Esophagus squamous epithelium (tissue), 5 donors: ENCODE results near the gene ZFR2. TPM values are rescaled to one million over a fixed set of nuclear protein-coding genes. Genes with fewer than 3 reads are reported as not detected.
"Not testable (repeated sequence)": the region's sequence is repeated elsewhere in the genome, so short reads cannot be mapped to it uniquely, and the experiment has no call there.

Experiments
- DNase-seq: peaks from one replicate; lab custom pipeline; 2025; lab: John Stamatoyannopoulos, UW
- H3K27ac ChIP-seq, 4 donors: fragments of 200-600 bp; sonication (generic); one replicate each; pipeline ENCODE4 v1.5.1; 2016 to 2019; ENCODE audit warnings: mild to moderate bottlenecking in 1 of 4
- H3K27me3 ChIP-seq, 4 donors: fragments of 200-600 bp; sonication (generic); 1 replicate in 3 of 4; 2 replicates in 1 of 4; pipeline versions ENCODE4 v1.5.1 to v1.6.0; 2017 to 2021; ENCODE audit warnings: antibody characterized with exemption in 1 of 4
- H3K36me3 ChIP-seq, 3 donors: fragments of 200-600 bp; sonication (generic); one replicate each; pipeline ENCODE4 v1.5.1; 2016 to 2019
- H3K4me1 ChIP-seq, 3 donors: fragments of 200-600 bp; sonication (generic); one replicate each; pipeline ENCODE4 v1.5.1; 2017 to 2019
- H3K4me3 ChIP-seq, 4 donors: fragments of 200-600 bp; sonication (generic); 1 replicate in 3 of 4; 2 replicates in 1 of 4; pipeline ENCODE4 v1.5.1; 2016 to 2019; ENCODE audit warnings: mild to moderate bottlenecking in 2 of 4, moderate library complexity in 1 of 4
- H3K9me3 ChIP-seq, 3 donors: fragments of 200-600 bp; sonication (generic); one replicate each; pipeline ENCODE4 v1.5.1; 2016 to 2019
- POLR2A ChIP-seq, 4 donors: fragments of 450-650 bp; IDR thresholded peaks; one replicate each; pipeline ENCODE4 v1.6.1; 2017; ENCODE audit warnings: antibody characterized with exemption in 4 of 4, mild to moderate bottlenecking in 4 of 4, moderate library complexity in 3 of 4
- WGBS, 2 donors: methylation state at CpG; one replicate each; pipeline ENCODE4 v1.1.5; 2018; 5-methylcytosine and 5-hydroxymethylcytosine counted together
- intact Hi-C: fragments of 100-400 bp; cut with DNase I; formaldehyde crosslinking; loops from one replicate; pipeline ENCODE4 v1.15.0; 2022
- total RNA-seq, 4 donors: library from RNA; depleted of rRNA; stranded (reverse); fragments of >200 nt; gene quantifications; one replicate each; pipeline ENCODE4 v1.1.0, GENCODE V29; 2016
- TF ChIP-seq, protein P1 (sequence below), 6 experiments: fragments of 450-650 bp in 4 of 6; fragments of 200-600 bp in 2 of 6; sonication (generic) in 2 of 6; IDR thresholded peaks; one replicate each; pipeline ENCODE4 v1.5.1; 2016 to 2019; ENCODE audit warnings: antibody characterized with exemption in 6 of 6, mild to moderate bottlenecking in 4 of 6, moderate library complexity in 4 of 6
- donor health status: DM: yes; HTN: yes; CAD: no.

The ZFR2 gene
- total RNA-seq, 4 donors from 2014 or later, result not detected

- TF ChIP-seq POLR2A (IDR thresholded peaks at IDR 0.05), result no peak
- TF ChIP-seq, protein P1, sequence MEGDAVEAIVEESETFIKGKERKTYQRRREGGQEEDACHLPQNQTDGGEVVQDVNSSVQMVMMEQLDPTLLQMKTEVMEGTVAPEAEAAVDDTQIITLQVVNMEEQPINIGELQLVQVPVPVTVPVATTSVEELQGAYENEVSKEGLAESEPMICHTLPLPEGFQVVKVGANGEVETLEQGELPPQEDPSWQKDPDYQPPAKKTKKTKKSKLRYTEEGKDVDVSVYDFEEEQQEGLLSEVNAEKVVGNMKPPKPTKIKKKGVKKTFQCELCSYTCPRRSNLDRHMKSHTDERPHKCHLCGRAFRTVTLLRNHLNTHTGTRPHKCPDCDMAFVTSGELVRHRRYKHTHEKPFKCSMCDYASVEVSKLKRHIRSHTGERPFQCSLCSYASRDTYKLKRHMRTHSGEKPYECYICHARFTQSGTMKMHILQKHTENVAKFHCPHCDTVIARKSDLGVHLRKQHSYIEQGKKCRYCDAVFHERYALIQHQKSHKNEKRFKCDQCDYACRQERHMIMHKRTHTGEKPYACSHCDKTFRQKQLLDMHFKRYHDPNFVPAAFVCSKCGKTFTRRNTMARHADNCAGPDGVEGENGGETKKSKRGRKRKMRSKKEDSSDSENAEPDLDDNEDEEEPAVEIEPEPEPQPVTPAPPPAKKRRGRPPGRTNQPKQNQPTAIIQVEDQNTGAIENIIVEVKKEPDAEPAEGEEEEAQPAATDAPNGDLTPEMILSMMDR (IDR thresholded peaks at IDR 0.05), result no peak
- DNase-seq, result no peak
- intact Hi-C loops, result no loop called here
- H3K36me3 ChIP-seq, result no peaks in the 10 kb centered on the region
- no peak overlapping the region for H3K4me3 ChIP-seq
- 90% methylated on average over 2 of the region's 19 CpGs; no CpG with 5 or more reads in 1 of the 2 donors for WGBS, 2 donors
- no peak overlapping the region for H3K27ac ChIP-seq
- peaks cover 0 to 19% (median 0%) of the 10 kb centered on the region in 4 donors for H3K27me3 ChIP-seq
- peaks cover 0 to 11% (median 0%) of the 10 kb centered on the region in 3 donors for H3K4me1 ChIP-seq
- no peaks in the 10 kb centered on the region for H3K9me3 ChIP-seq
These were observed 48.8 kb downstream of the ZFR2 start for GRCh38 chr19:3819989-3820388.

DNA sequence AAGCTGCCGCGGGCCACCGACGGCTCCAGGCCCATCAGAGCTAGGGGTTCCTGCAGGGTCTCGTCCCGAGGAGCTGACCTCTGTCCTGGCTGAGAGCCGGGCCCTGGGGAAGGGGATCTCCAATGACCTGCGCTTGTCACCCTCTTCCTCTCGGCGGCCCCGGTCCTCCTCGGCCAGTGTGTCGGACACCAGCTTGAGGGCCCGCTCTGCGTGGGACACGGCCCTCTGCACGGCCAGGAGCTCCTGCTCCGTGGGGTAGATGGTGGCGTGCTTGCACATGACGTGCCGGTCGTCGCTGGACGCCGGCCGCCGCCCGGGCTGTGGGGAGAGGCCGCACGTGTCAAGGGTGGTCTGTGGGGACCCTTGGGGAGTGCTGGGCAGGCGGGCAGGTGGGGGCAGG, 49.9 kb downstream of the ZFR2 start:
- H3K36me3 ChIP-seq, result no peaks in the 10 kb centered on the region
- H3K9me3 ChIP-seq, result no peaks in the 10 kb centered on the region
- H3K27me3 ChIP-seq, result peaks cover 0 to 19% (median 0%) of the 10 kb centered on the region in 4 donors
- no peak for DNase-seq
- 8% methylated on average over 4 of the region's 31 CpGs; no CpG with 5 or more reads in 1 of the 2 donors for WGBS, 2 donors
- no peak overlapping the region for H3K27ac ChIP-seq
- H3K4me3 ChIP-seq, result no peak overlapping the region
- H3K4me1 ChIP-seq, result peaks cover 0 to 11% (median 0%) of the 10 kb centered on the region in 3 donors
- TF ChIP-seq, protein P1 (IDR thresholded peaks at IDR 0.05), result no peak
- TF ChIP-seq POLR2A (IDR thresholded peaks at IDR 0.05), result no peak
- intact Hi-C loops, result no loop called here

GRCh38 chr19:3818466-3818865, 50.4 kb downstream of the ZFR2 start:
- Histone ChIP-seq H3K27me3 (peaks cover 0 to 17% (median 0%) of the 10 kb centered on the region in 4 donors), H3K4me3 (no peak overlapping the region), H3K36me3 (no peaks in the 10 kb centered on the region), H3K4me1 (peaks cover 0 to 14% (median 0%) of the 10 kb centered on the region in 3 donors), H3K27ac (no peak overlapping the region), H3K9me3 (no peaks in the 10 kb centered on the region)
- no peak for DNase-seq
- intact Hi-C loops, result no loop called here
- 8 to 21% methylated on average over 9 to 11 of the region's 11 CpGs for WGBS, 2 donors
- TF ChIP-seq, protein P1 (IDR thresholded peaks at IDR 0.05), result no peak

DNA sequence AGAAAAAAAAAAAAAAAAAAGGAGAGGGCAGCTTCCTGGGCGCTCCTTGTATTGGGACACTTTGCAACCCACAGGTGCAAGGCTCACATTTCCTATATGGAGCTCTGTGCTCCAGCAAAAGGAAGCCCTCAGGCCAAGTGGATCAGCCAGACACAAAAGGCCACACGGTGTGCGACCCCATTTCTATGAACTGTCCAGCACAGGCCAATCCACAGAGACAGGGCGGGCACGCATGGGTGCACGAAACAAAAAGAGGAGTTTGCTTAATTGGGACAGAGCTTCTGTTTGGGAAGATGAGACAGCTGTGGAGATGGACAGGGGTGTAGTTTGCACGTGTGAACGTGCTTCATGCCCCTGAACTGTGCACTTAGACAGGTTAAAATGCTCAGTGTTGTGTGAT, 51.1 kb downstream of the ZFR2 start:
- WGBS, 2 donors, result 74 to 83% methylated on average over 8 of the region's 8 CpGs
- TF ChIP-seq, protein P1 (IDR thresholded peaks at IDR 0.05), result no peak
- TF ChIP-seq POLR2A (IDR thresholded peaks at IDR 0.05), result no peak
- no peak overlapping the region for H3K27ac ChIP-seq
- peaks cover 0 to 21% (median 4%) of the 10 kb centered on the region in 3 donors for H3K4me1 ChIP-seq
- no peak for DNase-seq
- H3K27me3 ChIP-seq, result peaks cover 0 to 10% (median 0%) of the 10 kb centered on the region in 4 donors
- H3K36me3 ChIP-seq, result no peaks in the 10 kb centered on the region
- no peak overlapping the region for H3K4me3 ChIP-seq
- H3K9me3 ChIP-seq, result no peaks in the 10 kb centered on the region
- intact Hi-C loops, result no loop called here

DNA sequence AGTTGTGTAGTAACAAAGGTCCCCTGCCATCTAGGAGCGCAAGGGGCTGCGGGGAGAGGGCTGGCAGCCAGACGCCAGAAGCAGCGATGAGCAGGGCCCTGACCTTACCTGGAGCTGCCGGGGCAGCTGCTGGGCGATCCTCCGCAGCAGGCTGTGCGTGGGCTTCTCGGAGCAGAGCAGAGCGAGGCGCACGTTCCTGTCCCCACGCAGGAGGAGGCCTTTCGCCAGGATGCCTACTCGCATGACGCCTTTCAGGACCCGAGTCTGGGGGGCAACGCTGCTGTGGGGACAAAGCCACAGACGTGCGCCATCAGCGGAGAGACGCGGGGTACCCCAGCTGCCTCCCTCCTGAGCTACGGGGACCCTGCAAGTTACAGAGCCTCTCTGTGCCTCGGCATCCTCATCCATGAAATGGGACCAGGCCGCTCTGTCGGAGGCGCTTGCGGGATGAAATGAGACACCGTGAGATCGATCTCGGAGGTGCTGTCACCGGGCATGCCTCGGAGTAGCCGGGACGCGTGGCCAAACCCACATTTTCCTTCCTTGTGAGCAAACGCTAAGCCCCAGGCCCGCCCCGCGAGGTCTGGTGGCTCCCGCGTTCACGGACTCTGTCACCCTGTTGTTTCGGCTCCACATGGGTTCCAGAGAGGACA, 52.1 kb downstream of the ZFR2 start:
- TF ChIP-seq POLR2A (IDR thresholded peaks at IDR 0.05), result no peak
- TF ChIP-seq, protein P1 (IDR thresholded peaks at IDR 0.05), result no peak
- Histone ChIP-seq H3K4me1 (peaks cover 0 to 25% (median 4%) of the 10 kb centered on the region in 3 donors), H3K4me3 (no peak overlapping the region), H3K27me3 (no peaks in the 10 kb centered on the region), H3K9me3 (no peaks in the 10 kb centered on the region), H3K36me3 (no peaks in the 10 kb centered on the region), H3K27ac (no peak overlapping the region)
- intact Hi-C loops, result no loop called here
- 75 to 93% methylated on average over 2 to 20 of the region's 45 CpGs for WGBS, 2 donors
- no peak for DNase-seq

GRCh38 chr19:3816148-3816547, 52.7 kb downstream of the ZFR2 start:
- H3K36me3 ChIP-seq, H3K9me3 ChIP-seq, H3K27me3 ChIP-seq, H3K4me3 ChIP-seq, H3K27ac ChIP-seq, DNase-seq, intact Hi-C loops: not testable (repeated sequence)
- 98 to 100% methylated on average over 4 to 7 of the region's 9 CpGs for WGBS, 2 donors
- peaks cover 0 to 25% (median 4%) of the 10 kb centered on the region in 3 donors for H3K4me1 ChIP-seq
